ENCODE measurements around the gene FADS2.

The FADS2 gene

DNA sequence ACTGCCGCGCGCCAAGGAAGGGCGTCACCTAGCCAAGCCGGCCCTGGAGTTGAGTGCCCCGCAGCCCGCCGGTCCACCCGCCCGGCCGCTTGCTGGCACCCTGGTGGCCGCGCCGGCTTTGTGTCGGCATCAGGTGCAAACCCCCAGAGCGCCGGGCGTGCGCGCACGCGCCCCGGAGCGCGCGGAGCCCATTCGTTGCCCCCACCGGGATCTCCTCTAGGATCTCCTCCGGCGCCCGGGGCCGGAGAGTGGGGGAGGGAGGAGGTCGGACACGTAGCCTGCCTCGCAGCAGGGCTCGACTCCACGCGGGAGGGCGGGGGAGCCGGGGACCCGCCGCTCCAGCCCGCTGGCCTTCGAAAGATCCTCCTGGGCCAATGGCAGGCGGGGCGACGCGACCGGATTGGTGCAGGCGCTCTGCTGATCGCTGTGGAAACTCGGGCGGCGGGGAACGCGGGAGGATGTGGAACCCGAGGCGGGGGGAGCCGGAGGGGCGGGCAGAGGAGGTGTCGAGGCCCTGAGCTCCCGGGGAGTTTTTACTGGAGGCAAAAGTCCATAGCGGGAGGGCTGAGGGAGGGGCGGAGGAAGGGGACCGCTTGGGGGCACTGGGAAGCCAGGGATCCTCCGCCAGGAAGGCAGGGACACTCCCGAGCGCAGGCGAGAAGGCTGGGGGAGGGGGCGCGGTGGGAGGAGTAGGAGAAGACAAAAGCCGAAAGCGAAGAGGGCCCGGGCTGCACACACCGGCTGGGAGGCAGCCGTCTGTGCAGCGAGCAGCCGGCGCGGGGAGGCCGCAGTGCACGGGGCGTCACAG, at the start of gene FADS2:
Gene FADS2, plus strand, starts transcription at position 730 of the 808 bp plus-strand sequence. CDS start 91 bp downstream, outside the sequence.
- peak; percentile 23 to 42 for DNase-seq (ENCODE audit: low read depth in 1 of 2, low spot score in 1 of 2)

DNA sequence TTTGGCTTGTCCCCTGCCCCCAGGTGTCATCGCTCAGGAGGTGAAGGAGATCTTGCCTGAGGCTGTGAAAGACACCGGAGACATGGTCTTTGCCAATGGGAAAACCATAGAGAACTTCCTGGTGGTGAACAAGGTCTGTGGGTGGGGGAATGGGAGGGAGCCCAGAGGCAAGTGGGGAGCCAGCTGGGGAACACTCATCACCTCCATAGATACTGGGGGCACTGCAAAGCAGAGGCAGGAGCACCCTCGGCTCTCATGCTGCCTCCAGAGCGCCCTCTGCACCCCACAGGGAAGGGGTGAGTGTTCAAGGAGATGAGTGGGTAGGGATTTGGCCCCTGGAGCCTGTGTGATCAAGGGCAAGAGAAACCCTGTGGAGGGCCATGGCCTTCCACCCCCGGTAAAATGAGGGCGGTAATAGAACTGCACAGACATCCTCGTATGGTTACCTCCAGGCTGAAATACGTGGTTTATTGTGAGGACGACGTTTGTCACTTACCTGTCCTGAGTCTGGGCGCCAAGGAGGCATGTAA, 49.7 kb upstream of the FADS2 start:
- no peak for DNase-seq (ENCODE audit: low read depth in 1 of 2, low spot score in 1 of 2)

- no peak for DNase-seq (ENCODE audit: low read depth in 1 of 2, low spot score in 1 of 2)
Observed at GRCh38 chr11:61778920-61779650, 49.0 kb upstream of the FADS2 start.

GRCh38 chr11:61779666-61780525, 48.2 kb upstream of the FADS2 start:
- no peak for DNase-seq (ENCODE audit: low read depth in 1 of 2, low spot score in 1 of 2)

- no peak for DNase-seq (ENCODE audit: low read depth in 1 of 2, low spot score in 1 of 2)
Observed at GRCh38 chr11:61780581-61781162, 47.4 kb upstream of the FADS2 start.

DNA sequence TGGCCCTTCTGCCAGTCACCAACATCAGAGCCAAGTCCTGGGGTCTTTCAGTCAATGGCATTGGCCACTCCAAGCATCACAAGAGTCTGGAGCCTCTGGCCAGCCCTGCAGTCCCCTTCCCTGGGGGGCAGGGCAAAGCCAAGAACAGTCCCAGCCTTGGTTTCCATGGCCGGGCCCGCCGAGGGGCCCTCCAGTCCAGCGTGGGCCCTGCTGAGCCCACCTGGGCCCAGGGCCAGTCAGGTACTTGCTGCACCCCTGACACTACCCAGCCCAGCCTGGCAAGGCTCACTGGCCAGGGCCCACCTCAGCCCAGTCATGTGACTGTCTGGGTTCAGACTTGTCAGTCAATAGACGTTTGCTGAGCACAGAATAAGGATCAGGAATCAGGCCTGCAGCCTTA, 46.5 kb upstream of the FADS2 start:
- no peak for DNase-seq (ENCODE audit: low read depth in 1 of 2, low spot score in 1 of 2)

- DNase-seq (ENCODE audit: low read depth in 1 of 2, low spot score in 1 of 2): no peak
Observed at GRCh38 chr11:61782299-61782698, 45.8 kb upstream of the FADS2 start.

DNA sequence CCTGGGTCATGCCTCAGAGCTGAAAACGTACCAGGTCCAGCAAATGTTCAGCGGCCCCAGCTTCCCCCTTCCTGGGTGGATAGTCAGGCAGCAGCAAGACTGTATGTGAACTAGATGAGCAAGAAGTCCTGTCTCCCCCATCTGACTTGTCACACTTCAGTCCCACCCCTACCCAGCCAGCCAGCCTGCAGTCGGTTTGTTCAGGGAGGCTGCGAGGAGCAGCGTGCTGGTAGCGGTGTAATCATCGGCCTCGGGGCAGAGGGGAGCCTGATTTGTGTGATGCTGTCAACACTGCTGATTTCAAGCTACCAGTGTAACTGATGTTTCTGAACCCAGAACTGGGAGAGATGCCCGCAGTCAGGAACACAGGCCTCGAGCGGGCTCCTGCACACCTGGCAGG, 45.3 kb upstream of the FADS2 start:
- no peak for DNase-seq (ENCODE audit: low read depth in 1 of 2, low spot score in 1 of 2)

GRCh38 chr11:61783717-61784505, 44.2 kb upstream of the FADS2 start:
- DNase-seq (ENCODE audit: low read depth in 1 of 2, low spot score in 1 of 2): no peak

DNA sequence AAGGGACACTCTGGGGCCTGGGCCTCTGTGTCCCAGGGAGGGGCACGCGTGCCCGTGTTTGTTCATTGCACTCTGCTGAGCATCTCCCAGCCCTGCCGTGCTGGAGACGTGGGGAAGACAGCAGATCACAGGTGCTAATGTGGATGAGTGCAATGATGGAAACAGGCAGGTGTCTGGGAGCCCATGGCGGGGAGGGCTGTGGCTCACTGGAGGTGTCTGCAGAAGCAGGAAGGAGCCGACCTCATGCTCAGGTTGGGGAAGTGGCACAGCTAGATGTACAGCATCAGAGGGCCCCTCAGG, 43.6 kb upstream of the FADS2 start:
- no peak for DNase-seq (ENCODE audit: low read depth in 1 of 2, low spot score in 1 of 2)

DNA sequence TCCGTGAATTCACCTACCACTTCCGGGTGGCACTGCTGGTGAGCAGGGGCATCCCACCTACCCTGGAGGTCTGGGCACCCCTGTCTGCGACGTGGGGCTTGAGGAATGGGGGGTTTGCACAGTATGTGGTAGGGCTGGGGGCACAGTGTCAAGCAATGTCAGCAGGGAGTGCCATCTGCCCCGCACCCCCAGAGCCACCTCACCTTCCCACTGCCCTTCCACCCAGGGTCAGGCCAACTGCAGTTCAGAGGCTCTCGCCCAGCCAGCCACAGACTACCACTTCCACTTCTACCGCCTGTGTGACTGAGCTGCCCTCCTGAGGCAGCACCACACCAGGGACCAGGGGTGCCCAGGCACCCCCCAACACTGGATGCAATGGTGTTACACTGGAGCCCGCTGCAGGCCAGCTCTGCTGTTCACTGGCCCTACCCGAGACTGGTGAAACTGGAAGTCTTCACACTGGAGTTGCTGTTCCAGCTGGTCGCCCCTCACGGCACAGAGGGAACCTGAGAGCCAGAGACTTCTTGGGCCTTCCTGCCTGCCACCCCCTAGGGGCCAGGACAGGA, 42.2 kb upstream of the FADS2 start:
- DNase-seq (ENCODE audit: low read depth in 1 of 2, low spot score in 1 of 2): no peak

DNA sequence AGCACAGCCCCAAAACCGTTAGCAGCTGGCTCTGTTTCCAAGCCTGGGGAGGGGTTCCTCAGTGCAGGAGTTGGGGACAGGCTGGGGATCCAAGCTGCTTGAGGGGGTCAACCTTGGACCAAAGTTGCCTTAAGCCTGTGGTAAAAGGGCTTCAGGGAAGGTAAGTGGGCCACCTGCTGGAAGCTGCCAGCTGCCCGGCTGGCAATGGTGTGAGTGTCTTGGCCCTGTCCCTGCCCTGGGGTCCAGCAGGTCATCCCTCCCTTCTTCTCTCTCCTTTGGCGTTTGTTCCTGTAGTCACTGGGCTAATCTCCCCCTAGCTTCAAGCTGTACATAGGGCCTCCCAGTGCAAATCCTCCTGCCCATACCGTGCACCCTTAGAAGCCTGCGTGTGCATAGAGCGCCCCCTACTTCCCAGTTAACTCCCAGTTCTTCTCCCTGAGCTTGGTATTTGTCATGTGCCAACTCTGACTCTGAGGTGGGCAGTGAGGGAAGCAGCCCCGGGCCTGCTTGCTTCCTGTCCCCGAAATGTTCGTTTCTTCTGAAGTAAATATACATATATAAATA, 40.1 kb upstream of the FADS2 start:
- no peak for DNase-seq (ENCODE audit: low read depth in 1 of 2, low spot score in 1 of 2)

GRCh38 chr11:61791737-61792309, 36.3 kb upstream of the FADS2 start:
- DNase-seq (ENCODE audit: low read depth in 1 of 2, low spot score in 1 of 2): no peak

GRCh38 chr11:61792310-61793082, 35.6 kb upstream of the FADS2 start, which contains the start of the genes FEN1 and TMEM258:
Gene FEN1, plus strand, starts transcription at chr11:61792911. Its CDS starts 2,451 bp downstream, at chr11:61795362.
Gene TMEM258, minus strand, starts transcription at chr11:61792599. Its CDS starts 41 bp downstream, at chr11:61792558.
- DNase-seq (ENCODE audit: low read depth in 1 of 2, low spot score in 1 of 2): peak; percentile 65 to 78

DNA sequence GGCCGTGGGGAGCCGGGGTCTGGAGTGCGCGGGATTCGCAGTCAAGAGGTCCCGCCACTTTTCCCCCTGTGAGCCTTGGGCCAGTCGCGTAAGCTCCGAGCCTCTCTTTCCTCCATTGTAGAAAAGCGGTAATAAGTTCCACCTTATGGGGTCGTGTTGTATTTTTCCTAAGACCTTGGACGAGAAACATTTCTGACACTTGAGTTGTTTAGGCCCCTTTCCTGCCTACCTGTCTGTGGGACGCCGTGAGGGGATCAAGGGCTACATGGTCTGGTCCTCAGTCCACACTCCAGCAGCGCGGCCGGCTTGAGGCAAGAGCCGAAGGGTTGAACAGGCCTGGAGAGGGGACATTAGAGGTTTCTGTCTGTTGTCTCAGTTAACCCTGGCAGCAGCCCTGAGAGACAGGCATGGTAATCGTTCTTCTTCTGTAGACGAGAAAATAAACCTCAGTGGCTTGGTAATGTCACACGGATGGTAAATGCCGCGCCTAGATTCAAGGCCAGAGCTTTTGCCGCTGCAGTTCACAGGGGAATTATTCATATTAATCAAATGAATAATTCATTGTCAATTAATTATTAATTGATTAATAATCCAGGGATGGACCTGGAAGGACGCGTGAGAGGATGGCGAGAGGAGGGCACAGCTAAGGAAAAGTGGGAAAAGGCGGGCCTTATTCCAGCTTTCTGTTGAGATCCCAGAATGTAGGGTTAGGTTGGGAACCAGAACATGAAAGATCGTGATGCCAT, 34.8 kb upstream of the FADS2 start:
- no peak for DNase-seq (ENCODE audit: low read depth in 1 of 2, low spot score in 1 of 2)

DNA sequence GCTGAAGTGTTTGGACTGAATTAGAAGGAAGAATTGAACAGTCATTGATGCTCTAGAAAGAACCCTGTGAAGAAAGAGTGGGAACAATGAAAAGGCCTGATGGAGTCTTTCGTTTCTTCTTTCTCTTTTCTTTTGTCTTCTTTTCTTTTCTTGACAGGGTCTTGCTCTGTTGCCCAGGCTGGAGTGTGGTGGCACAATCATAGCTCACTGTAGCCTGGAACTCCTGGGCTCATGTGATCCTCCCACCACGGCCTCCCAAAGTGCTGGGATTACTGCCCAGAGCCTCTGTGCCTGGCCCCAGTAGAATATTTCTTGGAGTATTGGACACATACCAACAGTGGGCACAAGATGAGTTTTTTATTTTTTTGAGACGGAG, 34.3 kb upstream of the FADS2 start:
- no peak for DNase-seq (ENCODE audit: low read depth in 1 of 2, low spot score in 1 of 2)

- DNase-seq (ENCODE audit: low read depth in 1 of 2, low spot score in 1 of 2): no peak
Observed at GRCh38 chr11:61794579-61794978, 33.5 kb upstream of the FADS2 start.

DNA sequence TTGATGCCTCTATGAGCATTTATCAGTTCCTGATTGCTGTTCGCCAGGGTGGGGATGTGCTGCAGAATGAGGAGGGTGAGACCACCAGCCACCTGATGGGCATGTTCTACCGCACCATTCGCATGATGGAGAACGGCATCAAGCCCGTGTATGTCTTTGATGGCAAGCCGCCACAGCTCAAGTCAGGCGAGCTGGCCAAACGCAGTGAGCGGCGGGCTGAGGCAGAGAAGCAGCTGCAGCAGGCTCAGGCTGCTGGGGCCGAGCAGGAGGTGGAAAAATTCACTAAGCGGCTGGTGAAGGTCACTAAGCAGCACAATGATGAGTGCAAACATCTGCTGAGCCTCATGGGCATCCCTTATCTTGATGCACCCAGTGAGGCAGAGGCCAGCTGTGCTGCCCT, 32.6 kb upstream of the FADS2 start:
- DNase-seq (ENCODE audit: low read depth in 1 of 2, low spot score in 1 of 2): no peak

All from activated T-helper 1 cell treated with anti-CD3 and anti-CD28 coated beads, Interleukin-2, amount 50 U/mL, for 16 hours (primary cell).